Caco-2 (cell line): ENCODE measurements around the gene HIPK2. TPM values are rescaled to one million over a fixed set of nuclear protein-coding genes. Genes with fewer than 3 reads are reported as not detected.

Source experiments
- BruUV-seq: library from RNA; stranded (reverse); fragments of 400-500 nt; replicated peaks from 2 replicates; lab custom pipeline; 2021; lab: Mats Ljungman, UMichigan
- CTCF ChIA-PET: fragments of 300-600 bp; sonication (Branson Sonifier 250); formaldehyde crosslinking; loops from one replicate; lab custom pipeline; 2022; ENCODE audit warnings: antibody characterized with exemption; lab: Charles Lee
- POLR2A ChIA-PET: fragments of 300-600 bp; sonication (Branson Sonifier 250); formaldehyde crosslinking; loops from one replicate; lab custom pipeline; 2022; ENCODE audit warnings: antibody characterized with exemption; lab: Charles Lee
- DNase-seq, 2 experiments: peaks; one replicate each; pipeline versions ENCODE4 v3.0.0 to v3.0.0-alpha.2; 2020 to 2022
- H3K27me3 ChIP-seq: replicated peaks from 2 replicates; pipeline ENCODE4 v1.6.0; 2011; ENCODE audit warnings: low read length; ENCODE audit not compliant: control insufficient read depth, insufficient read depth
- H3K36me3 ChIP-seq: 2 replicates; pipeline ENCODE4 v1.5.1; 2011; ENCODE audit warnings: low read length; ENCODE audit not compliant: control insufficient read depth, insufficient read depth
- H3K4me1 ChIP-seq: fragments of 250-450 bp; sonication (Bioruptor Pico); 2 replicates; pipeline ENCODE4 v1.5.1; 2020; ENCODE audit warnings: mild to moderate bottlenecking
- H3K4me3 ChIP-seq: 2 replicates; pipeline ENCODE4 v1.5.1; 2011; ENCODE audit warnings: low read depth, mild to moderate bottlenecking, control low read depth, low read length
- H3K9me3 ChIP-seq: fragments of 250-450 bp; sonication (Bioruptor Pico); 2 replicates; pipeline ENCODE4 v1.5.1; 2020; ENCODE audit warnings: mild to moderate bottlenecking, moderate library complexity
- H3K27ac Mint-ChIP-seq: one replicate; pipeline ENCODE4 v1.8.0; 2022; ENCODE audit warnings: mixed read lengths; ENCODE audit not compliant: unreplicated experiment
- H3K27me3 Mint-ChIP-seq: one replicate; pipeline ENCODE4 v1.8.0; 2022; ENCODE audit warnings: mixed read lengths; ENCODE audit not compliant: insufficient read depth, unreplicated experiment
- H3K36me3 Mint-ChIP-seq: one replicate; pipeline ENCODE4 v1.8.0; 2022; ENCODE audit warnings: mild to moderate bottlenecking, mixed read lengths; ENCODE audit not compliant: insufficient read depth, unreplicated experiment
- H3K4me1 Mint-ChIP-seq: one replicate; pipeline ENCODE4 v1.8.0; 2022; ENCODE audit warnings: low read depth, mixed read lengths; ENCODE audit not compliant: unreplicated experiment
- H3K4me3 Mint-ChIP-seq: one replicate; pipeline ENCODE4 v1.8.0; 2022; ENCODE audit warnings: mild to moderate bottlenecking, moderate library complexity, mixed read lengths; ENCODE audit not compliant: unreplicated experiment
- H3K9me3 Mint-ChIP-seq: one replicate; pipeline ENCODE4 v1.8.0; 2022; ENCODE audit warnings: mixed read lengths; ENCODE audit not compliant: unreplicated experiment
- intact Hi-C: fragments of 100-400 bp; cut with micrococcal nuclease; formaldehyde crosslinking; loops from one replicate; pipeline ENCODE4 v1.10.0; 2022; ENCODE audit not compliant: unreplicated experiment
- total RNA-seq: library from RNA; stranded (reverse); gene quantifications from 2 replicates; pipeline ENCODE4 v1.2.3, GENCODE V29; 2022
- TF ChIP-seq, protein P1 (sequence below), 2 experiments: fragments of 200-600 bp in 1 of 2; IDR thresholded peaks; 1 replicate in 1 of 2; 2 replicates in 1 of 2; pipeline versions ENCODE4 v1.5.1 to v1.8.0; 2011 to 2022; ENCODE audit warnings: antibody characterized with exemption in 1 of 2, control low read depth in 1 of 2, inconsistent platforms in 1 of 2, low read depth in 1 of 2, low read length in 1 of 2, mild to moderate bottlenecking in 1 of 2, moderate library complexity in 1 of 2; ENCODE audit not compliant: insufficient read depth in 1 of 2, severe bottlenecking in 1 of 2, unreplicated experiment in 1 of 2

Gene HIPK2
- total RNA-seq, 1 experiment from 2014 or later, result 42.8 TPM

DNA sequence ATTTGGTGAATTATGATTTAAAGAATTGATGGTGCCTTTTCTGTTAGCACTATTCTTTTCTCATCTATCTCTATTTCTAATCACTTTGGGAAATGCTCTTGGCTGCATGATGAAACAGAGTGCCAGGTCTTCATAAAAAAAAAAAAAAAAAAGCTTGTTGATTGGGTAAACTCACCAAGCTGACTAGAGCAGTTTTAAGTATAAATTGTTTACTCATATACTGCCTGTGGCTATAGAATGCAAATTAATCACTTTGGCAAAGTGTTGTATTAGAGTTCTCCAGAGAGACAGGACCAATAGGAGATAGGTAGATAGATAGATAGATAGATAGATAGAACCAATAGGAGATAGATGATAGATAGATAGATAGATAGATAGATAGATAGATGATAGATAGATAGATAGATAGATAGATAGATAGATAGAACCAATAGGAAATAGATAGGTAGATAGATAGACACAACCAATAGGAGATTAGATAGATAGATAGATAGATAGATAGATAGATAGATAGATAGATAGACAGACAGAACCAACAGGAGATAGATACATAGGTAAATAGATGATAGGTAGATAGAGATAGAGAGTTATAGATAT lies 31.1 kb upstream of the HIPK2 start:
- Histone ChIP-seq H3K36me3 (no peaks in the 10 kb centered on the region), H3K27me3 (no peaks in the 10 kb centered on the region), H3K9me3 (peaks cover 5% of the 10 kb centered on the region; the same call in 1 of the 2 replicates), H3K4me3 (no peak overlapping the region), H3K4me1 (no peaks in the 10 kb centered on the region)
- TF ChIP-seq, protein P1, sequence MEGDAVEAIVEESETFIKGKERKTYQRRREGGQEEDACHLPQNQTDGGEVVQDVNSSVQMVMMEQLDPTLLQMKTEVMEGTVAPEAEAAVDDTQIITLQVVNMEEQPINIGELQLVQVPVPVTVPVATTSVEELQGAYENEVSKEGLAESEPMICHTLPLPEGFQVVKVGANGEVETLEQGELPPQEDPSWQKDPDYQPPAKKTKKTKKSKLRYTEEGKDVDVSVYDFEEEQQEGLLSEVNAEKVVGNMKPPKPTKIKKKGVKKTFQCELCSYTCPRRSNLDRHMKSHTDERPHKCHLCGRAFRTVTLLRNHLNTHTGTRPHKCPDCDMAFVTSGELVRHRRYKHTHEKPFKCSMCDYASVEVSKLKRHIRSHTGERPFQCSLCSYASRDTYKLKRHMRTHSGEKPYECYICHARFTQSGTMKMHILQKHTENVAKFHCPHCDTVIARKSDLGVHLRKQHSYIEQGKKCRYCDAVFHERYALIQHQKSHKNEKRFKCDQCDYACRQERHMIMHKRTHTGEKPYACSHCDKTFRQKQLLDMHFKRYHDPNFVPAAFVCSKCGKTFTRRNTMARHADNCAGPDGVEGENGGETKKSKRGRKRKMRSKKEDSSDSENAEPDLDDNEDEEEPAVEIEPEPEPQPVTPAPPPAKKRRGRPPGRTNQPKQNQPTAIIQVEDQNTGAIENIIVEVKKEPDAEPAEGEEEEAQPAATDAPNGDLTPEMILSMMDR (IDR thresholded peaks at IDR 0.05; ENCODE audit: insufficient read depth in 1 of 2, low read depth in 1 of 2, low read length in 1 of 2, severe bottlenecking in 1 of 2, unreplicated experiment in 1 of 2), result no peak
- Mint-ChIP-seq H3K27ac (no peak overlapping the region), H3K4me1 (no peaks in the 10 kb centered on the region), H3K27me3 (peaks cover 5% of the 10 kb centered on the region), H3K4me3 (no peak overlapping the region), H3K36me3 (no peaks in the 10 kb centered on the region), H3K9me3 (peaks cover 19% of the 10 kb centered on the region)
- intact Hi-C loops, result no loop called here
- ChIA-PET CTCF (no interaction called here), POLR2A (interaction anchor here (0.7 kb wide), 1 partner anchor 20 kb away, joined by 4 read pairs; the partner anchor contains the start of gene TBXAS1)
- no TSS peak for BruUV-seq
- no peak for DNase-seq

DNA sequence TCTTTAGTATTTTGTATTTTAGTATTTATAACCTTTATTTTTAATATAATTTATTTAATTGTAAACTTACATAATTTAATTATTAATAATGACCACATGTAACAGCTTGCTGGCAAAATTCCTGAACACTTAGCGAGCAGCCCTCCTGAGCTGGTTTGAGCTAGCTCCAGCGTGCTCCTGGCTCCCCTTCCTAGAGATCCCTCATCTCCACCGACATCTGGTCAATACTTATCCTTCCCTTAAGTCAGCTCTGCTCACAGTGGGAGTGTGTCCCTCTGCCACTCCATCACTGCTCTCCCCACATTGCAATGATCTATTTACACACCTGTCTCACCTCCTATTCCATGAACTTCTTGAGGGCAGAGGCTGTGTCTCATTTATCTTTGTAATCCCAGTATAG lies 30.6 kb upstream of the HIPK2 start:
- TF ChIP-seq, protein P1 (IDR thresholded peaks at IDR 0.05; ENCODE audit: insufficient read depth in 1 of 2, low read depth in 1 of 2, low read length in 1 of 2, severe bottlenecking in 1 of 2, unreplicated experiment in 1 of 2), result no peak
- H3K36me3 Mint-ChIP-seq, result no peaks in the 10 kb centered on the region
- no TSS peak for BruUV-seq
- intact Hi-C loops, result no loop called here
- H3K27me3 Mint-ChIP-seq, result peaks cover 5% of the 10 kb centered on the region
- H3K27ac Mint-ChIP-seq, result no peak overlapping the region
- no peaks in the 10 kb centered on the region for H3K4me1 Mint-ChIP-seq
- Histone ChIP-seq H3K9me3 (peaks cover 10% of the 10 kb centered on the region; the same call in 1 of the 2 replicates), H3K27me3 (no peaks in the 10 kb centered on the region), H3K4me3 (no peak overlapping the region), H3K4me1 (no peaks in the 10 kb centered on the region), H3K36me3 (no peaks in the 10 kb centered on the region)
- CTCF ChIA-PET, result no interaction called here
- POLR2A ChIA-PET, result interaction anchor here (0.7 kb wide), 1 partner anchor 21 kb away, joined by 4 read pairs; the partner anchor contains the start of gene TBXAS1
- H3K4me3 Mint-ChIP-seq, result no peak overlapping the region
- H3K9me3 Mint-ChIP-seq, result peaks cover 19% of the 10 kb centered on the region
- no peak for DNase-seq

DNA sequence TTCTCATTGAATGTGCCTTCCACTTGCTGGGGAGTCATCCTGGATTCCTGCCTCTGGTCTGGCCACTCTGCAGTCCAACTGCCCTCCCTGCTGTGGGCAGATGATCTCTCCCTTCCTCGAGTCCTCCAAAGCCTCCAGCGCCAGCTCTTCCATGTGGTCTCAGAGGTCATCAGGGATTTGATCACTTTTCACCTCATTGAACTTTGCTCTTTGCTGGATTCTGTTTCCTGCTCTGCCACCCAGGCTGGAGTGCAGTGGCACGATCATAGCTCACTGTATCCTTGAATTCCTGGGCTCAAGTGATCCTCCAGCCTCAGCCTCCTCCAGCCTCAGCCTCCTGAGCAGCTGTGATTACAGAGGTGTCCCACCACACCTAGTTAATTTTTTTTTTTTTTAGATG lies 29.2 kb upstream of the HIPK2 start:
- ChIA-PET CTCF (interaction anchor here (0.6 kb wide), 1 partner anchor 54 kb away, joined by 3 read pairs; no protein-coding TSS in a partner anchor), POLR2A (no interaction called here)
- Mint-ChIP-seq H3K9me3 (peaks cover 30% of the 10 kb centered on the region), H3K27me3 (peaks cover 5% of the 10 kb centered on the region), H3K36me3 (no peaks in the 10 kb centered on the region), H3K4me1 (no peaks in the 10 kb centered on the region), H3K27ac (no peak overlapping the region), H3K4me3 (no peak overlapping the region)
- TF ChIP-seq, protein P1 (IDR thresholded peaks at IDR 0.05; ENCODE audit: insufficient read depth in 1 of 2, low read depth in 1 of 2, low read length in 1 of 2, severe bottlenecking in 1 of 2, unreplicated experiment in 1 of 2), result no peak
- intact Hi-C loops, result no loop called here
- Histone ChIP-seq H3K9me3 (peaks cover 11% of the 10 kb centered on the region; the same call in 1 of the 2 replicates), H3K4me1 (no peaks in the 10 kb centered on the region), H3K36me3 (no peaks in the 10 kb centered on the region), H3K4me3 (no peak overlapping the region), H3K27me3 (no peaks in the 10 kb centered on the region)
- DNase-seq, result no peak
- BruUV-seq, result no TSS peak
